ENCODE measurements around the gene FHOD3.
"Not testable (repeated sequence)": the region's sequence is repeated elsewhere in the genome, so short reads cannot be mapped to it uniquely, and the experiment has no call there.

FHOD3 gene

DNA sequence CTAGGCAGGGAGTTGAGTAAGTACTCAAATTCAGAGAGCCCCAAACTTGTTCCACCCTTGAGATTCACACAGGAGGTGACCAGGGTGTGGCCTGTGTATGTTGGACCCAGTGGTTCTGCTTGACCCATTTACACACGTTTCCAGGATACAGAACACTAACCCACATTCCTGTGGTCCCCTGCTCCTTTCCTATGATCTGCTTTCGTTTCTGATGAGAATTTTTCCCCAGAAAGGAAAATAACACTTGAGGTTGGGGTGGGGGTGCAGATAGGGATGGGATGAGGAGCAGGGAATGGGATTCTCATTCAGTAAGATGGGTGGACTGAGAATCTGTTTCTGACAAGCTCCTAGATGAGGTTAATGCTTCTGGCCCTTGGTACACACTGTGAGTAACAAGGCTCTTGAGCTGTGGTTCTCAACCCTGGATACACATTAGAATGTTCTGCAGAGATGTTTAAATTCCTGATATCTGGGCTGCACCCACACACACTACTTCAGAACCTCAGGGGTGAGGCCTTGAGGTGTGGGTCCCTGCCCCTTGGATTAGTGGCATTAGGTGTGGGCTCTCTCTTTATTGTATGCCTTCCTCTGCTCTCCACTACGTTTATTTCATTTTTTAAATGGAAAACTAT is 472.9 kb downstream of the FHOD3 start:
- no peak for DNase-seq

DNA sequence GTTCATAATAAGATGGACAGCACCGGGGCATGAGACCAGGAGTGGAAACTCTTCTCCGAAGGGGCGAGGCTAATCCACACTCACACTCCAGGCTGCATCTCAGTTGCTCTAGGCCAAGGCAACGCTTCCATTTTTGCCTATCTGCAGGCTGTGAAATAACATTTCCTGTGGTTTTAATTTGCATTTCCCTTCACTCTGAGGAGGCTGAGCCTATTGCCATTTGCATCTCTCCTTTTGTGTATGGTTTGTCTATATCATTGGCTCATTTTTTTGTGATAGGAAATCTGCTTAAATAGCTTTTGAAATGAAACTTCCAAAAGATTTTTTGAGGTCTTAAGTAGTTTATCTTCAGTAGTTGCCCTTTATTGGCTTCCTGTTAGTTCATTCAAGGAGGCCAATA is 473.7 kb downstream of the FHOD3 start:
- no peak for DNase-seq

DNA sequence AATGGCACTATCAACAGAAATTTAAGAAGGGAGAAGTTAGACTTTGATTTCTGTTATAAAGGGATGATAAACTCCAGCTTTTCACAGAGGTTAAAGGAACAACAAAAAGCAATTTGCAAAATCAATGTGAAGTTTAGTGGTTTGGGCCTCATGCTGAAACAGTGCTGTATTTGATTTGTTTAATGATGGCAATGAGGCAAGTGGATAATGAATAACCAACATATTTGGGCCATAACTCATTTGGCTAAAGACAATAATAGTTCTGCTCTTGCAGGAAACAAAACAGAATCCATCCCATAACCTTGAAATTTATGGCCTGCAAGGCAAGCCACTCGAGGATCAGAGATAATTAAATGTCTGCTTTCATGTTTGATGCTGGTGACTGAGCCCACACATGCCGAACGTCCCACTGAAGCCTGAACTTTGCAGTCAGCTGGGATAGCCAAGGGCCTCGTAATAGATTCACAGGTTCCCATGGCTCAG is 474.8 kb downstream of the FHOD3 start:
- no peak for DNase-seq

DNA sequence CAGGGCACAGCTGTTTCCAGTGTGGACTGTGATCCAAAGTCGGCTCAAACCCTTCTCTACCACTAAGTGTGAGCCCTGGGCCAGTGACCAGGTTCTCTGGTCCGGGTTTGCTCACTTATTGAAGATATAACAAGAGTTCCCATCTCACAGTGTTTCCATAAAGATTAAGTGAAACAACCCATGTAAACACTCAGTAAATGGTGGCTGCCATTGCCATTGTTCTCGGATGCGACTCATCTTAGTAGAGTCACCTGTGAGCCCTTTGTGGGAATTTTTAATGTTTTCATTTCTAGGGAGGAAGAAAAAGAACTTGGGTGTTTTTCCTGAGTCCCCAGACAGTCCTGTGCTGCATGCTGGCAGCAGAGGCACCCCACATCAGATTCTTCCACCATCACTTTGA is 477.9 kb downstream of the FHOD3 start:
- no peak for DNase-seq

DNA sequence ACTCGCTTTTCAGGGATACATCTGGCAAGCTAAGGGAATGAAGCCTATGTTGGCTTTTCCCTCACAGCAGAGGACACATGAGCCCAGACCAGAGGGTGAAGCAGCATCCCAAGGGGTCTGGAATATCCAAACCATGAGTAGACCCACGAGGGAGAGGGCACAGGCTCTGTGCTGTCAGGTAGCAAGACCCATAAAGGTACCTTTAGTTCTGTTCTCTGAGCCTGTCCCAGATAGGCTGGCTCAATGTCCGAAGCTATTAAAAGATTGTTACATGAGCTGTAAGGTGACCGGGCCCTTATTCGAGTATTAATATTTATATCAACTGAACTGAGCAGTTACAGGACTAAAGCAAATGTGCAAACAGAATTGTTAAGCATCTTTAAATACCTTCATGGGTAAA is 479.1 kb downstream of the FHOD3 start:
- DNase-seq = no peak

DNA sequence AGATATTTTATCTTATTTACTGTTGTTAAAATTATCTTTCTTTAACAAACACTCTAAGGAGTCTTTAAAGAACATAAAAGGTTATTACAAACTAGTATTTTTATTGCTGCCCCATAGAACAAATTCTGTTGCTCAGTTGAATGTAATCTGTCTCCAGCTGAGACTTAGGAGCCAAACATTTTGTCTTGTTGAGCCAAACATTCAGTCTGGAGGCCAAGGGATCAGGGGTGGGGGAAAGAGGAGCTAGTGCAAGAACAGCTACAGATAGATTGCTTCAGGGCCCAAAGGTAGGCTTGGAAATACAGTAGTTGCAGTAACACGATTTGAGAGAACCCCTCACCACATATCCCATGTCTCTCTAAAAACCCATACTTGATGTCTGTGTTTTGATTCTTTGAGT is 480.1 kb downstream of the FHOD3 start:
- DNase-seq = no peak

DNA sequence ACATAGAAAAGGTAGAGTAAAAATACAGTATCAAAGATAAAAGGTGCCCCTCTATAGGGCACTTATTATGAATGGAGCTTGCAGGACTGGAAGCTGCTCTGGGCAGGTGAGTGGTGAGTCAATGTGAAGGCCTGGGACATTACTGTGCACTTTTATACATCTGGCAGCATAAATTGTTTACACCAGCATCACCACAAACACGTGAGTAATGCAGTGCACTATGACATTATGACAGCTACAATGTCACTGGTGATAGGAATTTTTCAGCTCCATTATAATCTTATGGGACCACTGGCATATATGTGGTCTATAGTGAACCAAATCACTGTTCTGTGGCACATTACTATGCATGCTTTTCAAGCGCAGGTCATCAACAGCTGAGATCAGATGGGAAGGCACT is 483.2 kb downstream of the FHOD3 start:
- DNase-seq = no peak

DNA sequence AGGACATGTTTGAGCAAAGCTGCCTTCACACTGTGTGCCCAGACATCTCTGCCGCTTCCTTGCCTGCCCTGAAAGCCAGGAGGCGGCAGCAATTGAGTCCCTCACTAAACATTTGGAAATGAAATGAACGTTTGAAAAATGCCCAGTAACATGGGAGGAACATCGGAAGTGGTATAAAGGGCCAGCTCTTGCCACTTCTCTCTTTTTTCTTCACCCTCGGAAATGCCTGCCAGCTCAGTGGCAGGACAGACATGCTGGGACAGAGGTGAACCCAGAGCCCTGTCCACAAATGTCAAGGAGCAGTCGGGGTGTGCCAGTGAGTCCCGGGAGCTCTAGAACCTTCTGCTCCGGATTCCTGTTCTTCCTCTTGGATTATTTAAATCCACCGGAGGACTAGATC is 485.2 kb downstream of the FHOD3 start:
- DNase-seq = no peak

DNA sequence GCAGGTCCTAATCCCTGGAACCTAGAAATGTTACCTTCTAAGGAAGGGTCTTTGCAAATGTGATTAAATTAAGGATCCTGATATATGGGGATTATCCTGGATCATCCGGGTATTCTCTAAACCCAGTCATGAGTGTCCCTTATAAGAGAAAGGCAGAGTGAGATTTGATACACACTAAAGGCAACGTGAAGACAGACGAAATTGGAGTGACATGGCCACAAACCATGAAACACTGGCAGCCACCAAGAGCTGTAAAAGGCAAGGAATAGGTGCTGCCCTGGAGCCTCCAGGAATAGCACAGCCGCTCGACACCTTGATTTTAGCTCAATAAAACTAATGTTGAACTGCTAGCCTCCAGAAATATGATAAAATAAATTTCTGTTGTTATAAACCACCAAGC is 486.3 kb downstream of the FHOD3 start:
- DNase-seq = no peak

DNA sequence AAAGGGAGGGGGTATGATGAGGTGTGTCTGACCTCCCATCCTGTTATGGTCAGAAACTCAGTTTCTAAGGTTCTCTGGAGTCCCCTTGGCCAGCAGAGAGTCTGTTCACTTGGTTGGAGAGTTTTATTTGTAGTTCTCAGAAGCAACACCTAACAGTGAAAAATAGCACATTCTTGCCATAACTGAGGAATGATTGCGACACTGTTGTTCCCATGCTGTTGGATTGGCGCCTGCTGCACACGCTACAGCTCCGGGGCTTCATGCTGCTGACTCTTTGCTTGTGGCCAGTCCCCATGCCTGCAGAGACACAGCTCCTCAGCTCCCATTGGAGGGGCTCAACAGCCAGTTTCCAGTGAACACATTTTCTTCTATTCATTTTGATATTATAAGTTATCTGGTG is 489.2 kb downstream of the FHOD3 start:
- no peak for DNase-seq

DNA sequence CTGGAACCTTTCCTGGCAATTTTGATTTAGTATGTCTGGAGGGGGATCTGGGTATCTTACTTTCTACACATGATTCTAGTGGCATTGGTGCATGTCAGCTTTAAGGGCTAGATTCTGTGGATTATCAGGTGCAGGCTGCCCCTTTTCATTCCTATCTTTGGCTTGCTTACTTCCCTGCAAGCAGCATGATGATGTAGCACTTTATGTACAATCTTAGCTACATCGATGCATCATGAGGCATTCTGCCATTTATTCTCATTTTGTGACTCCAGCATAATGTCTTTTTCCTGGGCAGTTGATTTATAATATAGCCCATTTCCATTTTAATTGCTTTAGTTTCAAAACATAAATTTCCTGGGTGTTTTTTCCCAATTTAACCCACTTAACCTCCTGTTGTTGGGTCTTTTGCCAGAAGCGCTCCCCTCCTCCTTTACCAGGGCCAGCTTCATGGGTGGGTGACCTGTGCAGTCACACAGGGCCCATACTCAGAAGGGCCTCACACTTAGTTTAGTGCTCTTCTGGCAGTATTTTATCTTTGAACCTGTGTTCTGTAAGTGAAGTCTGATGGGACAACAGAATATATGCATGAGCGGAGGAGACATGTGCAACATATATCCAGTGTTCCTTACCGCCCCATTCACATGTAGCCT is 495.2 kb downstream of the FHOD3 start:
- no peak for DNase-seq

DNA sequence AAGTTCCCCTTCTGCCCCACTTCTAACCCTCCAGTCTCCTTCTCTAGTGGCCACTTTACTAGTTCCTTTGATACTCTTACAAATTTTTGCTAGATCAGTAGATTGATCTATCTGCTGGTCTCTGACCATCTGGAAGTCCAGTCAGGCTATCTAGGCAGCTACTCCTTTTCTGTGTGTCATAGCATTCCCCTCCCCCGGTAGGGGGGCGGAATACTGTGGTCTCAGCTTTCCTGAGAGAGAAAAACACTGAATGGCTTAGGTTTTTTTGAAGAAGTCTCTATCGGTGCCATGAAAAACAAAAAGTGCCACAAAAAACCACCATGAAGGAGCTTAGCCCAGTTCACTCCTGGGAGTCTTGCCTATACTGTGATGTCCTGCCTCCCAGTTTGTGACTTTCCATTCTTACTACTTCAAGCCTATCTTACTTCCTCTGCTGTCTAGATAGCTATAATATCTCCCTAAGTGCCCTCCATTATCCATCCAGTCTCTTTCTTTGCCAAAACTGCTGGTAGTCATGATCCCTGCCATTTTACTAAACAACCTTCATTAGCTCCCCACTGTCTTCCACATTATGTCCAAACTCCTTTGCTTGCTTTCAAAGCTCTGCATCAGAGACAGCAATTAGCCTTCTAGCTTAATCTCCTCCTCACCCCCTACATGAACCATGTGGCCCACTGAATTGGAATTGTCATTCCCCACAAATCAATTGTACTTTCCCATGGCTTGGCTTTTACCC is 501.4 kb downstream of the FHOD3 start:
- no peak for DNase-seq

DNA sequence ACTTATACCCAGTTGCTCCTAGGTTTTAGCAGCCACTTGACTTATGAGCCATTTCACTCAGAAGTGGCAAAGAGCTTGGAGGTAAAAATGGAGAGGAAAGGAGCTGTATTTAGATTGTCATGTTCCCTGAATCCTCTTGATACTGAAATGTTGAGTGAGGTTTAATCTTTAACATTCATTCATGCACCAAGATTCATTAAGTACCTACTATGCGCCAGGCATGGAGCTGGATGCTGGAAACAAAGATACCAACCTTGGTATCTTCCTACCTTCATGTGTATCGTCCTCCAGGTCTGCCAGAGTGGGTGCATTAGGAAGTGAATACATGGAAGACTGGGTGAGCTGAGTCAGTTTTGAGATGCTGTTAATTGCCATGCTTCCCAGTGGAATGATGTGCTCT is 507.6 kb downstream of the FHOD3 start:
- DNase-seq = no peak

DNA sequence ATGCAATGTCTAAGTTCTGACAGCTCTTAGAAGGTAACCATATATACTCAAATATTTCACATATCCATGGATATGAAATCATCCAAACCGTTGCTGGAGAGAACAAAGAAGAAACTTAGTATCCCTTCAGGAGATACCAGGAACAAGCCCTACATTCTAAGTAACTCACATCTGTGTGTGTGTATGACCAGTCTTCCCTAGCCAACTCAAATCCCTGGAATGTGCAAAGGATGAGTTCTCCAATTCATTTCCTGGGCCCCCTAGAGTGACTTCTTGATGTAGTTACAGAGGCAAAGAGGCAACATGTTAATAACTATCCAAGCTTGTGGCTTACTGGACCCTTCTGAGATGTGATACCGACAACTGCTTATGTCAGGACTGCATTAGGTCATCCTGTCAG is 511.2 kb downstream of the FHOD3 start:
- no peak for DNase-seq

DNA sequence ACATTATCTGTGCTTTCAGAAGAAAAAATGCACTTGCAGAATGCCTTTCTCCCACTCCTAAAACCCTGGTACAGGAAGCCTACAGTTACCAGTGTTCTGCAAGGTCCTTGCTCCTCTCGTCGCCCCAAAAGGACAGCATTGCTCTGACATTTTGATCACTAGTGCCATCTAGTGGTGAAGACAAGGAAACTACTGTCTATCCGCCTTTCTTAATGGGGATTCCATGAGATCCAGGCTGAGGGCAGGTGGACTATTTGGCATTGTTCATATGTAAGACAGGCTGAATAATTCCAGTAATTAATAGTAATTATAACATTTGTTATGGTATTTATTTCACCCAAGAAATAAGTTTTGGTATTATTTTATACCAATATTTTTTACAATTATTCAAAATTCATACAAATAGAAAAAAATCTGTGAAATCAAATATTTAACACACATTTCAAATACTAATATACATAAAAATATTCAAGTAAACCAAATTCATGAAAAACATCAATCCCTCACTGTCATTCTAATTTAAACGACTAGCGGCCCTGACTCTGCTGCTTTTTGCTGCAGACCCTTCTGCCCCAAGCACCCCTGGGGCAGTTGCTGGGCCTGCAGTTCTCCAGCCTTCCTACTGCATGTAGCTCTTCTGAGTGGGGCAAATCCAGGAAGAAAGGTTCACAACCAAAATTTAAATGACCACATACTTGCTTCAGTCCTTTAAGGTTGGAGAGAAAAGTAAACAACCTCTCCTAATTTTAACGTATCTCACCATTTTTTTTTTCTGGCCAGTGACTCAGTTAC is 512.3 kb downstream of the FHOD3 start:
- DNase-seq = peak; percentile 27

DNA sequence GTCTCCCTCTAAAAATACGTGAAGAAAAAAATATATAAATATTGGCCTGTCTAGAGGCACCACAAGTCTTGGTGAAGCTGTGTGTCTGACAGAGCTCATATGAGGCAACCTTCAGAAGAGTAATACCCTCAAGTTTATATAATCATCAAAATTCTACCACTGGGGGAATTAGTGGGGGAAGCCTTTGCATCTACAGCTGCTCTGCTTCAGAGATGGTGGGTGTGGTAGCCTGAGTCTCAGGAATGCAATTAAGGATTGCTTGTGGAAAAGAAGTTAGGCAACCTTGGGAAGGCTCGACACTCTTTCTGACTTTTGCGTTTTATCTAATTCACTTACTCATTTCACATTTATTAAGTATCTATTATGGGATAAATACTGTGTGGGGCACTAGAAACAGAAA is 513.9 kb downstream of the FHOD3 start:
- no peak for DNase-seq

DNA sequence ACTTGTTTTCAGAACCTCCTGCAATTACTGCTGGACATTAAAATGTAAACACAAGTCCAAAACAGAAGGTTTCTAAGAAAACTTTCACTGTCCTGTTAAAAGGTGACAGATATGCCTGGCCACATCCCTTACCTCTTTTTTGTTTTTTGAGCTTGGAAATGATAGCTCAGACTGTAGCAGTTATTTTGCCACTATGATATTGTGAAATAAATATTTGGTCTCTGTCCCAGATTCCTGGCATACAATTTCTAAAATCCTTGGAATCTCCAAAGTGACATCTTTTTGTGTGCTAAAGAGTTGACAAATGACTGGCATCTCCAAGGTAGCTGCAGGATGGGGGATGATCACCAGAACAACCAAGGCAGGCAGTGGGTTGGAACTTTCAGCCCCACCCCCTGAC is 514.4 kb downstream of the FHOD3 start:
- no peak for DNase-seq

DNA sequence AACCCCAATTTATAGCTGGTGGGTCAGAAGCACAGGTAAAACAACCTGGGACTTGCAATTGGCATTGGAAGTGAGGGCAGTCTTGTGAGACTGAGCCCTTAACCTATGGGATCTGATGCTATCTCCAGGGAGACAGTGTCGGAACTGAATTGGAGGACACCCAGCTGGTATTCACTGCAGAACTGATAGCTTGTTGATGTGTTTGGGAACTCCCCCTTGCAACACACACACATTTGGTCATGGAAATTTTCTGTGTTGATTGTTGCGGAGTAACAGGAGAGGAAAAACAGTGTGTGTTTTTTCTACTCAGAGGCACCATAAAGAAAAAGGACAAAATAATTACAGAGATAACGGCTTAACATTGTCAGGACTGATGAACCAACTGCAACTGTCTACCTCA is 515.2 kb downstream of the FHOD3 start:
- DNase-seq = no peak

DNA sequence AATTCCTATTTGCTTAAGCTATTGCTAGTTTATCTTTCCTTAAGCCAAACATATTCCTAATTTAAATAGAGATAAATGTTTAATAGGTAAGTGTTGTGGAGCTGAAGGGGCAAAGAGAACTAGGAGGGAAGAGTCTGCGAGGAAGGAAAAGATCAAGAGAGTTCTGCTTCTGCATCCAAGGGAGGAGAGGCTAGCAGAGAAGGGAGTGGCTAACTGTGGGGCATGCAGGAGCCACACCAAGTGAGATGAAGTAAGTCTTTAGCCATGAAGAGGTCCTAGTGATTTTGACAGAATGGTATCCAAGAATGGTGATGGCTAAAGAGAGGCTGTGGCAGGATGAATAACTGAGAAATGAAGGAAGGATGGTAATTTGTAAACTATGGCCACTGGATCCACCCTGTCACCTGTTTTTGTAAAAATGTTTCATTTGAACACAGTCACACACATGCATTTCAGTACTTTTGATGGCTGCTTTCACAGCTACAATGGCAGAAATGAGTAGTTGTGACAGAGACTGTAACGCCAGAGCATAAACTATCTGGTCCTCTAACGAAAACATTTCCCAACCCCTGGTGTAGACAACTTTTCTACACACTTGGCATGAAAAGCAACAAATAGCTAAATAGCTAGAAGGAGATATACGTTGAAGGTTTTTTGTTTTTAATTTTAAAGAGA is 515.7 kb downstream of the FHOD3 start:
- no peak for DNase-seq

DNA sequence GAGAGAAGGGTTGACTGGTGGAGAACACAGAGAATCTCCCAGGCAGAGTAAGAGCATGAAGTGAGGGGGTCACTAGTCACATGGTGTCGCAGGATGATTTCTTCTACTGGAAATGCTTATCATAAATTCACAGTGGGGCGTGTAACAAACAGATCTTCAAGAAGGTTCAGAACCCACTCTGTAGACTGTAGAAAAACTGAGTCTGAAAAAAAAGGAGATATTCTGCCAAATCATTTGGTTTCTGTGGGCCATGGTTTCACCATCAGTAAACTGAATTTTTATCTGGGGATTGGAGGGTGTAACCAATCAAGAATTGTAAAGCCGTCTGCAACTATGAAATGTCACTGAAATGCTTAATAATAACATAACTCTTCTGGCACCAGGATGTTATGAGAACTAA is 516.3 kb downstream of the FHOD3 start:
- no peak for DNase-seq

DNA sequence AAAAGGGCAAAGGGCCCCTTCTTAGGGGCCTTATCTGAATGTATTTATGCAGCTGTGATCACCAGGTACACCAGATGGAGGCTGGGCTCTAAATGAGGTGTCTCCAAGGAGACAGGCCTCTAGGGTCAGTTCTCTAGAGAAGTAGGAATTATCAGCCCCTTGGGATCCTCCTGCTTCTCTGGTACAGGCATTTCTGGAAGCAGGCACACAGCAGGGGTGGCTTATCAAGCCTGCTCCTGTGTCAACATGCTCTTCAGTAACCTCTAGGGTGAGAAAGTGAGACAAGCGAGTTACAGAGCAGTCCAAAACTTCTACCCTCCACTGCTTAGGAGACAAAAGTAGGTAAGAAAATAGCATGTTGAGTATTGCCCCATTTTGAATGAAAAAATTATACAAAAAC is 517.5 kb downstream of the FHOD3 start:
- DNase-seq = no peak

DNA sequence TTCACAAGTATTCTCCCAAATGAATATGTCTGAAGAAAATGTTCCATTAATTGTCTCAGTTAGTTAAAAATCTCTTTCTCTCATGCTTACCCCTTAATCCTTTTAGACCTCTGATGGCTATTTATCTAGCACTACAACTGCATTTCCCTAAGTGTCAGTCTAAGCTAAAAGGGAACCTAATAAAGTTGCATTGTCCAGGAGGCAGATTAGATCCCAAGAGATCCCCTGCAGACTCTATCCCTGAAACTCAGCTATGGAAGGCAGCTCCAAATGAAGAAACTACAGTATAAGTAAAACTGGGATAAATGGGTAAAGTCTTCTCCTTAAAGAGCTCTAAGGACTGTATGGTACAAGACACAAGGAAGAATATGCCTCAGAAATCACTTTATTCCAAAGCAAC is 518.6 kb downstream of the FHOD3 start:
- not testable (repeated sequence) for DNase-seq

DNA sequence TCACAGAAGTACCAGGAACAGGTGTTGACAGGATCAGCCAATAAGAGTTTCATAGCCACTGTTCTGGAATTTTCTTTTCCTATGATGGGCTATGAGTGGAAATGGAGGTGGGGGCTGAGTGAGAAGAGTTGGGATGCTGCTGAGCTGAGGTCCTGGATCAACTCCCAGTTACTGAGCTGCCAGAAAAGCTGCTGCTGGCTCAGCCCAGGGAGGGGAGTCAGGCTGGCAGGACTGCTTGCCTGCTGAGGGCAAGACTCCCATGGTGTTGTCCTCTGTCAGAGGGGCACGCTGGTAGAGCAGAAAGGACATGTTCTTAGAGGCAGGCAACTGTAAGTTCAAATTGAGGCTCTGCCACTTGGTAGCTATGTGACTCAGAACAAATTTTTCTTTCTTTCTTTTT is 519.5 kb downstream of the FHOD3 start:
- no peak for DNase-seq
